ENCODE results near the gene TIE1. TPM values are rescaled to one million over a fixed set of nuclear protein-coding genes. Genes with fewer than 3 reads are reported as not detected.

The TIE1 gene
- total and polyA plus RNA-seq, 2 of the 13 experiments (the other 11 are each of a cell fraction or from before 2014, with no cell fraction given), result 0.58 to 0.84 TPM

DNA sequence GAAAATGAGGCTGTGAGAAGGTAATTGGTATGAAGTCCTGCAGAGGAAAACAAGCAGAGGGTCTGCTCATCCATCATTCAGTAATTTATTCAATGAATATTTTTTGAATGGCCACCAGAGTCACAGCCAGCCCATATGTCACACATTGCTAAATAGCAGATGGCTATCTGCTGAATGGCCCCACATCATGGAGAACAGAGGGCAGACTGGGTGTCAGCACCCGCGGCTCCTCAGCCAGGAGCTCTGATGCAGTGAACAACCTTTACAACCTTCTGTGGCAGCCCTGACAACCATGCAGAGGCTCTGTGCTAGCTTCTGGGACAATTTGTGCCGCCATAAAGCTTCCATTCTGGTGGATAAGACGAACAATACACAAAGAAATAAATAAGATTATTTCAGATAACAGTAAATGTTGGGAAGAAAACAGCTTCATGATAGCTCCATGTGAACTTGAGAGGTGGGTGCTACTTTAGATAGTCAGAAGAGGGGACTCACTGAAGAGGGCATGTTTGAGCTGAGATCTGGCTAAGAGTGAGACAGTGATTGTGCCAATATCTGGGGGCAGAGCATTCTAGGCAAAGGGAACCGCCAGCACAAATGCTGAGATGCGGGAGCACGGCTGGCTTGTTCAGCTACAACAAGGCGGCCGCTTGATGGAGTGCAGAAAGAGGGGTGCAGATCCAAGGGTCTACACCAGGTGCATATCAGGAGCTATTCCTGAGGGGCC lies 12.6 kb upstream of the TIE1 start:
- intact Hi-C loops (cut with micrococcal nuclease; ENCODE audit: unreplicated experiment), result no loop called here
- in situ Hi-C loops (cut with HindIII; ENCODE audit: extremely low pct_ligation_motif_present, low pct_unique_long_range_greater_than_20kb), result no loop called here
- TF ChIP-seq REPIN1 (CRISPR knock-in tag; IDR thresholded peaks at IDR 0.05; ENCODE audit: borderline replicate concordance, low read depth), result no peak
- no peak for TF ChIP-seq ZNF333 (CRISPR knock-in tag; IDR thresholded peaks at IDR 0.05; ENCODE audit: borderline replicate concordance)
- TF ChIP-seq SMYD3 (CRISPR knock-in tag; IDR thresholded peaks at IDR 0.05), result no peak
- TF ChIP-seq GATAD2A (CRISPR knock-in tag; IDR thresholded peaks at IDR 0.05), result no peak
- TF ChIP-seq SKI (IDR thresholded peaks at IDR 0.05; ENCODE audit: partially characterized antibody), result no peak
- no peak for TF ChIP-seq ISL2 (CRISPR knock-in tag; IDR thresholded peaks at IDR 0.05)
- no peak for TF ChIP-seq IRF9 (CRISPR knock-in tag; IDR thresholded peaks at IDR 0.05; ENCODE audit: borderline replicate concordance)
- H3K36me3 ChIP-seq (replicated peaks in 1 of 2; ENCODE audit: control insufficient read depth in 1 of 2, insufficient read depth in 2 of 2, low read length in 2 of 2), result no peaks in the 10 kb centered on the region
- peaks cover 52% of the 10 kb centered on the region for H3K4me1 ChIP-seq (ENCODE audit: insufficient read depth, low read length)
- ATAC-seq, result no peak
- H4K20me1 ChIP-seq (ENCODE audit: insufficient read depth, low read length), result no peaks in the 10 kb centered on the region
- no peaks in the 10 kb centered on the region for H3K9me3 ChIP-seq (ENCODE audit: low read length)
- no peak overlapping the region for H3K9ac ChIP-seq (ENCODE audit: insufficient read depth, low read depth, low read length)
- H3K4me2 ChIP-seq (ENCODE audit: low read depth, low read length), result no peak overlapping the region
- H3K27ac ChIP-seq (ENCODE audit: extremely low read length, insufficient read depth, low read length), result no peak overlapping the region
- no TSS peak for BruUV-seq (replicated peaks)
- H3K4me3 ChIP-seq (replicated peaks in 1 of 3; ENCODE audit: insufficient read depth in 1 of 3, low read depth in 2 of 3, low read length in 3 of 3), result no peak overlapping the region
- H3K79me2 ChIP-seq (ENCODE audit: insufficient read depth, low read length), result no peaks in the 10 kb centered on the region
- WGBS (ENCODE audit: low lambda C conversion rate), result 22% methylated on average over 7 of the region's 9 CpGs
- H2AFZ ChIP-seq (ENCODE audit: low read length), result no peak overlapping the region
- FAIRE-seq, result no peak
- no peak for DNase-seq (ENCODE audit: low spot score)
- POLR2A ChIA-PET, result no interaction called here
- H3K27me3 ChIP-seq (ENCODE audit: control insufficient read depth in 1 of 2, insufficient read depth in 2 of 2, low read length in 2 of 2), result peaks cover 1 to 26% of the 10 kb centered on the region in 2 experiments; a peak in 4 of 5 replicates
- CTCF ChIA-PET (ENCODE audit: low intra/inter-chr PET ratio, low total read pairs), result no interaction called here

Data from HepG2 (cell line).